Stromal cell of bone marrow (primary cell): ENCODE measurements around the gene NXN.
"Not testable (repeated sequence)": the region's sequence is repeated elsewhere in the genome, so short reads cannot be mapped to it uniquely, and the experiment has no call there.

Source experiments
- DNase-seq: peaks from one replicate; pipeline ENCODE4 v3.0.0-alpha.2; 2012; ENCODE audit warnings: low read depth

The NXN gene

GRCh38 chr17:798246-798645 lies 181.3 kb downstream of the NXN start:
- no peak for DNase-seq

- no peak for DNase-seq
These were observed 182.2 kb downstream of the NXN start for GRCh38 chr17:797236-797840.

- no peak for DNase-seq
These were observed 183.0 kb downstream of the NXN start for GRCh38 chr17:796609-797008.

GRCh38 chr17:795721-796120 lies 183.9 kb downstream of the NXN start:
- DNase-seq, result no peak

- no peak for DNase-seq
These were observed 184.3 kb downstream of the NXN start for GRCh38 chr17:795276-795675.

GRCh38 chr17:794876-795275 lies 184.7 kb downstream of the NXN start:
- DNase-seq, result peak; percentile 62

- no peak for DNase-seq
These were observed 187.3 kb downstream of the NXN start for GRCh38 chr17:792277-792676.

- no peak for DNase-seq
These were observed 187.7 kb downstream of the NXN start for GRCh38 chr17:791829-792228.

- DNase-seq, result not testable (repeated sequence)
These were observed 188.7 kb downstream of the NXN start for GRCh38 chr17:790874-791247.

- not testable (repeated sequence) for DNase-seq
These were observed 189.4 kb downstream of the NXN start for GRCh38 chr17:789931-790873.

- DNase-seq, result no peak
These were observed 190.3 kb downstream of the NXN start for GRCh38 chr17:789160-789840.

- no peak for DNase-seq
These were observed 191.0 kb downstream of the NXN start for GRCh38 chr17:788551-788950.

GRCh38 chr17:787641-788221 lies 191.8 kb downstream of the NXN start:
- DNase-seq, result no peak

GRCh38 chr17:785901-786300 lies 193.7 kb downstream of the NXN start:
- DNase-seq, result not testable (repeated sequence)

- DNase-seq, result no peak
These were observed 195.4 kb downstream of the NXN start for GRCh38 chr17:784143-784542.

GRCh38 chr17:781805-782731 lies 197.5 kb downstream of the NXN start, which contains the start of the genes GLOD4 and MRM3:
Gene GLOD4 (minus strand): TSS chr17:782280. CDS start chr17:782255, 25 bp downstream.
Gene MRM3 (plus strand): TSS chr17:782353. CDS start chr17:782379, 26 bp downstream.
- DNase-seq, result peak; percentile 79

GRCh38 chr17:778096-778495 lies 201.5 kb downstream of the NXN start:
- DNase-seq, result no peak

- no peak for DNase-seq
These were observed 205.3 kb downstream of the NXN start for GRCh38 chr17:774313-774584.

- no peak for DNase-seq
These were observed 205.9 kb downstream of the NXN start for GRCh38 chr17:773467-774312.

GRCh38 chr17:773016-773415 lies 206.6 kb downstream of the NXN start:
- no peak for DNase-seq

- no peak for DNase-seq
These were observed 212.5 kb downstream of the NXN start for GRCh38 chr17:767076-767475.
